Loucy (cell line): ENCODE data around the gene ASCC1.

Source experiments
- H2AFZ ChIP-seq: fragments of 200-600 bp; sonication (generic); 2 replicates; pipeline ENCODE4 v1.6.0; 2016; ENCODE audit warnings: antibody characterized with exemption, mild to moderate bottlenecking, low read length, moderate library complexity
- H3F3A ChIP-seq: fragments of 200-600 bp; 2 replicates; pipeline ENCODE4 v1.6.0; 2016; ENCODE audit warnings: antibody characterized with exemption, low read depth, mild to moderate bottlenecking
- H3K27me3 ChIP-seq: fragments of 200-600 bp; sonication (generic); 2 replicates; pipeline ENCODE4 v1.6.1; 2014; ENCODE audit warnings: low read length, mild to moderate bottlenecking; ENCODE audit not compliant: insufficient read depth, poor library complexity, severe bottlenecking
- H3K36me3 ChIP-seq: fragments of 200-600 bp; sonication (generic); 2 replicates; pipeline ENCODE4 v1.6.1; 2016; ENCODE audit warnings: low read length; ENCODE audit not compliant: insufficient read depth
- H3K4me1 ChIP-seq: fragments of 200-600 bp; sonication (generic); 2 replicates; pipeline ENCODE4 v1.5.1; 2014; ENCODE audit warnings: low read length, mild to moderate bottlenecking; ENCODE audit not compliant: insufficient read depth, poor library complexity, severe bottlenecking
- H3K4me2 ChIP-seq: fragments of 200-600 bp; sonication (generic); 2 replicates; pipeline ENCODE4 v1.6.0; 2014; ENCODE audit warnings: antibody characterized with exemption, low read length, low read depth, mild to moderate bottlenecking; ENCODE audit not compliant: poor library complexity, severe bottlenecking
- H3K4me3 ChIP-seq: fragments of 200-600 bp; sonication (generic); 2 replicates; pipeline ENCODE4 v1.5.1; 2014; ENCODE audit warnings: low read length, mild to moderate bottlenecking, mixed read lengths; ENCODE audit not compliant: poor library complexity, severe bottlenecking
- H3K79me2 ChIP-seq: fragments of 200-600 bp; sonication (generic); 2 replicates; pipeline ENCODE4 v1.6.1; 2014; ENCODE audit warnings: low read length; ENCODE audit not compliant: insufficient read depth
- H3K9ac ChIP-seq: fragments of 200-600 bp; sonication (generic); 2 replicates; pipeline ENCODE4 v1.6.0; 2014; ENCODE audit warnings: mild to moderate bottlenecking, low read depth, low read length, moderate library complexity; ENCODE audit not compliant: poor library complexity, severe bottlenecking
- H3K9me2 ChIP-seq: fragments of 200-600 bp; sonication (generic); replicated peaks from 2 replicates; pipeline ENCODE4 v1.6.1; 2016; ENCODE audit warnings: low read depth, low read length, mixed read lengths
- H3K9me3 ChIP-seq: fragments of 200-600 bp; sonication (generic); 2 replicates; pipeline ENCODE4 v1.6.1; 2014; ENCODE audit warnings: mild to moderate bottlenecking, antibody characterized with exemption, low read length, low read depth; ENCODE audit not compliant: insufficient read depth
- H4K20me1 ChIP-seq: fragments of 200-600 bp; sonication (generic); 2 replicates; pipeline ENCODE4 v1.6.0; 2014; ENCODE audit warnings: antibody characterized with exemption, low read length, mild to moderate bottlenecking; ENCODE audit not compliant: insufficient read depth, poor library complexity, severe bottlenecking
- CTCF ChIP-seq: fragments of 200-600 bp; sonication (generic); conservative IDR thresholded peaks from 2 replicates; pipeline ENCODE4 v1.5.1; 2014; ENCODE audit warnings: mild to moderate bottlenecking, antibody characterized with exemption, low read length
- EZH2phosphoT487 ChIP-seq: fragments of 200-600 bp; IDR thresholded peaks from 2 replicates; pipeline ENCODE4 v1.6.1; 2018; ENCODE audit warnings: antibody characterized with exemption, mild to moderate bottlenecking, moderate library complexity, borderline replicate concordance

The ASCC1 gene

DNA sequence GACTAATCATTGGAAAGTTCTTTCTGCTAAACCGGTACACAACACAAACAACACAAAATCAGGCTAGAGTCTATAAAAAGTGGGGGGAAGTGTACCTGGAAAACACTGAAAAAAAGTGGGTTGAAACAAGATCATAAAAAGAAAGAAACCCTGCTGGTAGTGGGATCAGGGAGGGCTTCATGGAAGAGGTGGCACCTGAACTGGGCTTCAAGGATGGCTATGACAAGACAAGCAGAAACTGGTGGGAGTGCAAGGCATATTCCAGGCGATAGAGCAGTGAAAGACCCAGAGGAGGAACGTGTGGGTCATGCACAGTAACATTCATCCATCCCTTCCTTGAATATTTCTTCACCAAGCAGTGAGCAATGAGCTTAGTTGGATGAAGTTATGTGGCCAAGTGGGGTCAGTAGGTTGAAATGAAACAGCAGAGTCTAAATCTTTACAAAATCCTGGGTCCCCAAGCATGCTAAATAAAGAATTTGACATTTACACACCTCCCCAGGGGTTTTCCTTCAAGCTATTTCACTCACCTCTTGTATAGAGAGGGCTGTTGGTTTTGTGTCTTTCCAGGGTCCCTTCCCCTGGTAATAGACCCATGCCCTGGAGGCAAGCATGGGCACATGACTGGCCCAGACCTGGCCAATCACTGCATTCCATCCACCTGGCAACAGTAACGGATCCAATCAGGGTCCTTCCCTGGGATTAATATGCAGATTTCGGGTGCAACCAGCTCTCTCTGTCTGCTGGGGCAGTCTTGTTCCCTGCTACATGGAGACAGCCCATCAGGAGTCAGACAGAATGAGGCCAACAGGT, 165.9 kb downstream of the ASCC1 start:
- TF ChIP-seq CTCF: no peak
- no peaks in the 10 kb centered on the region for H3K27me3 ChIP-seq
- H3K4me1 ChIP-seq: no peaks in the 10 kb centered on the region
- no peaks in the 10 kb centered on the region for H3K9me2 ChIP-seq
- no peak overlapping the region for H3K4me2 ChIP-seq
- H4K20me1 ChIP-seq: no peaks in the 10 kb centered on the region
- no peak overlapping the region for H3K4me3 ChIP-seq
- no peaks in the 10 kb centered on the region for H3K9me3 ChIP-seq
- no peak overlapping the region for H3K9ac ChIP-seq
- no peak overlapping the region for H2AFZ ChIP-seq
- H3K36me3 ChIP-seq: no peaks in the 10 kb centered on the region
- H3F3A ChIP-seq: no peaks in the 10 kb centered on the region
- H3K79me2 ChIP-seq: no peaks in the 10 kb centered on the region

GRCh38 chr10:72049472-72049871, 166.6 kb downstream of the ASCC1 start:
- H3K4me2 ChIP-seq: no peak overlapping the region
- TF ChIP-seq EZH2phosphoT487 (no peak), CTCF (no peak)
- no peaks in the 10 kb centered on the region for H3K9me2 ChIP-seq
- H3F3A ChIP-seq: no peaks in the 10 kb centered on the region
- no peak overlapping the region for H3K4me3 ChIP-seq
- H3K4me1 ChIP-seq: no peaks in the 10 kb centered on the region
- no peaks in the 10 kb centered on the region for H3K27me3 ChIP-seq
- H3K36me3 ChIP-seq: no peaks in the 10 kb centered on the region
- no peaks in the 10 kb centered on the region for H4K20me1 ChIP-seq
- no peaks in the 10 kb centered on the region for H3K79me2 ChIP-seq
- no peak overlapping the region for H3K9ac ChIP-seq
- no peak overlapping the region for H2AFZ ChIP-seq
- no peaks in the 10 kb centered on the region for H3K9me3 ChIP-seq

GRCh38 chr10:72048450-72049124, 167.5 kb downstream of the ASCC1 start:
- Histone ChIP-seq H2AFZ (peak overlapping the region; percentile 62), H3K4me2 (no peak overlapping the region)

More at GRCh38 chr10:72048450-72049124, 167.5 kb downstream of the ASCC1 start:
- H3K36me3 ChIP-seq: no peaks in the 10 kb centered on the region
- no peaks in the 10 kb centered on the region for H3K4me1 ChIP-seq
- H3K9ac ChIP-seq: no peak overlapping the region
- H3K27me3 ChIP-seq: no peaks in the 10 kb centered on the region
- no peaks in the 10 kb centered on the region for H3K79me2 ChIP-seq
- H3F3A ChIP-seq: no peaks in the 10 kb centered on the region
- no peaks in the 10 kb centered on the region for H3K9me3 ChIP-seq
- no peaks in the 10 kb centered on the region for H4K20me1 ChIP-seq
- H3K4me3 ChIP-seq: no peak overlapping the region
- TF ChIP-seq CTCF: peak; percentile 100
- TF ChIP-seq EZH2phosphoT487: no peak
- no peaks in the 10 kb centered on the region for H3K9me2 ChIP-seq
